ENCODE data around the gene AFF3. TPM values are rescaled to one million over a fixed set of nuclear protein-coding genes. Genes with fewer than 3 reads are reported as not detected.

Gene AFF3
- total RNA-seq, 1 experiment from 2014 or later: 0.61 TPM

GRCh38 chr2:99824758-99825157 lies 317.6 kb downstream of the AFF3 start:
- Histone ChIP-seq H3K4me2 (ENCODE audit: low read length) (no peak overlapping the region), H3K9me3 (ENCODE audit: control insufficient read depth in 1 of 2, insufficient read depth in 1 of 2, low read depth in 1 of 2, low read length in 2 of 2) (no peaks in the 10 kb centered on the region), H3K79me2 (ENCODE audit: insufficient read depth, low read length) (no peaks in the 10 kb centered on the region), H3K36me3 (ENCODE audit: control insufficient read depth in 1 of 2, insufficient read depth in 2 of 2, low read length in 2 of 2) (no peaks in the 10 kb centered on the region), H4K20me1 (ENCODE audit: insufficient read depth) (no peaks in the 10 kb centered on the region), H3K4me3 (replicated peaks in 1 of 2; ENCODE audit: low read depth in 1 of 2, low read length in 2 of 2) (no peak overlapping the region), H3K9ac (ENCODE audit: low read length) (no peak overlapping the region), H3K27me3 (ENCODE audit: insufficient read depth, low read length) (peaks cover 46% of the 10 kb centered on the region; the same call in 1 of the 2 replicates), H3K9me2 (ENCODE audit: insufficient read depth) (no peaks in the 10 kb centered on the region), H3K27ac (ENCODE audit: low read depth, low read length) (no peak overlapping the region), H2AFZ (ENCODE audit: low read depth, low read length, poor library complexity, severe bottlenecking) (no peak overlapping the region), H3K4me1 (ENCODE audit: control insufficient read depth in 1 of 2, insufficient read depth in 2 of 2, low read length in 2 of 2) (no peaks in the 10 kb centered on the region)
- no TSS peak for BruUV-seq (replicated peaks)
- POLR2A ChIA-PET: no interaction called here
- no peak for TF ChIP-seq SP1 (IDR thresholded peaks at IDR 0.05; ENCODE audit: low read depth)
- TF ChIP-seq ZBTB33 (IDR thresholded peaks at IDR 0.05; ENCODE audit: extremely low read depth, insufficient replicate concordance, low read length): no peak
- TF ChIP-seq RAD21 (IDR thresholded peaks at IDR 0.05; ENCODE audit: low read depth): no peak
- no peak for TF ChIP-seq MAX (IDR thresholded peaks at IDR 0.05)
- no peak for TF ChIP-seq CEBPB (IDR thresholded peaks at IDR 0.05; ENCODE audit: low read depth)
- RAD21 ChIA-PET (ENCODE audit: low non-redundant PET in 1 of 2, low total read pairs in 2 of 2, uncharacterized antibody in 2 of 2, unreplicated experiment in 2 of 2): no interaction called here
- CTCF ChIA-PET: no interaction called here
- intact Hi-C loops (cut with micrococcal nuclease): no loop called here
- no peak for DNase-seq (ENCODE audit: low read depth, low spot score)
- ATAC-seq: no peak

- H2AFZ ChIP-seq (ENCODE audit: low read depth, low read length, poor library complexity, severe bottlenecking): no peak overlapping the region
- H3K9me3 ChIP-seq (ENCODE audit: control insufficient read depth in 1 of 2, insufficient read depth in 1 of 2, low read depth in 1 of 2, low read length in 2 of 2): no peaks in the 10 kb centered on the region
- no peak overlapping the region for H3K4me3 ChIP-seq (replicated peaks in 1 of 2; ENCODE audit: low read depth in 1 of 2, low read length in 2 of 2)
- ChIA-PET RAD21 (ENCODE audit: low non-redundant PET in 1 of 2, low total read pairs in 2 of 2, uncharacterized antibody in 2 of 2, unreplicated experiment in 2 of 2) (no interaction called here), CTCF (interaction anchor here (1.6 kb wide), 1 partner anchor 264 kb away, joined by 4 read pairs; no protein-coding TSS in a partner anchor), POLR2A (no interaction called here)
- no peak overlapping the region for H3K9ac ChIP-seq (ENCODE audit: low read length)
- no peak overlapping the region for H3K27ac ChIP-seq (ENCODE audit: low read depth, low read length)
- no peak overlapping the region for H3K4me2 ChIP-seq (ENCODE audit: low read length)
- peaks cover 48% of the 10 kb centered on the region for H3K27me3 ChIP-seq (ENCODE audit: insufficient read depth, low read length)
- H3K36me3 ChIP-seq (ENCODE audit: control insufficient read depth in 1 of 2, insufficient read depth in 2 of 2, low read length in 2 of 2): no peaks in the 10 kb centered on the region
- no peaks in the 10 kb centered on the region for H3K4me1 ChIP-seq (ENCODE audit: control insufficient read depth in 1 of 2, insufficient read depth in 2 of 2, low read length in 2 of 2)
- BruUV-seq (replicated peaks): no TSS peak
- H4K20me1 ChIP-seq (ENCODE audit: insufficient read depth): no peaks in the 10 kb centered on the region
- H3K9me2 ChIP-seq (ENCODE audit: insufficient read depth): no peaks in the 10 kb centered on the region
- ATAC-seq (no peak), DNase-seq (ENCODE audit: low read depth, low spot score) (no peak)
- intact Hi-C loops (cut with micrococcal nuclease): no loop called here
- H3K79me2 ChIP-seq (ENCODE audit: insufficient read depth, low read length): no peaks in the 10 kb centered on the region
- TF ChIP-seq ATF3 (IDR thresholded peaks at IDR 0.05) (no peak), CEBPB (IDR thresholded peaks at IDR 0.05; ENCODE audit: low read depth) (no peak), REST (IDR thresholded peaks at IDR 0.05; ENCODE audit: low read depth) (no peak), ELF1 (IDR thresholded peaks at IDR 0.05; ENCODE audit: borderline replicate concordance, low read depth) (no peak), ZBTB33 (IDR thresholded peaks at IDR 0.05; ENCODE audit: extremely low read depth, insufficient replicate concordance, low read length) (no peak), EZH2 (IDR thresholded peaks at IDR 0.05) (no peak)
These were observed 319.7 kb downstream of the AFF3 start for GRCh38 chr2:99822474-99823207.

All from HCT116 (cell line).